Mammary microvascular endothelial cell (primary cell): ENCODE measurements around the gene PSEN2. TPM values are rescaled to one million over a fixed set of nuclear protein-coding genes. Genes with fewer than 3 reads are reported as not detected.

Experiments used
- total RNA-seq: library from RNA; depleted of rRNA; stranded (reverse); fragments of >200 nt; gene quantifications from 2 replicates; pipeline ENCODE4 v1.2.3, GENCODE V29; 2015

PSEN2 gene
- 23.4 and 23.8 TPM in 2 replicates for total RNA-seq

GRCh38 chr1:226870401-226871279, at the start of gene PSEN2:
TSS of gene PSEN2 (plus strand) at chr1:226870616. CDS start at chr1:226881908, 11,292 bp downstream.

GRCh38 chr1:226940029-226940805, 69.8 kb downstream of the PSEN2 start, which contains the start of gene COQ8A:
TSS of gene COQ8A (plus strand) at chr1:226940294. CDS start at chr1:226961386, 21,092 bp downstream.

Other genes with a start within 250 kb of the PSEN2 start
- gene ITPKB, start 131.3 kb upstream of the PSEN2 start, total RNA-seq, result 19.1 and 22.8 TPM in 2 replicates
- 11.9 and 12.0 TPM in 2 replicates for gene COQ8A, start 69.7 kb downstream of the PSEN2 start, total RNA-seq